Fibroblast of pulmonary artery (primary cell): Measurements from ENCODE around the gene CCDC34.

Experiments
- DNase-seq: peaks from one replicate; pipeline ENCODE4 v3.0.0-alpha.2; 2010; ENCODE audit warnings: low read depth
- H3K4me3 ChIP-seq: replicated peaks from 2 replicates; pipeline ENCODE4 v1.5.1; 2011; ENCODE audit warnings: low read depth, mild to moderate bottlenecking, control low read depth, low read length, moderate library complexity
- TF ChIP-seq, protein P1 (sequence below): IDR thresholded peaks from 2 replicates; pipeline ENCODE4 v1.5.1; 2011; ENCODE audit warnings: mild to moderate bottlenecking, control low read depth, low read length, inconsistent platforms; ENCODE audit errors: missing control alignments

The CCDC34 gene

DNA sequence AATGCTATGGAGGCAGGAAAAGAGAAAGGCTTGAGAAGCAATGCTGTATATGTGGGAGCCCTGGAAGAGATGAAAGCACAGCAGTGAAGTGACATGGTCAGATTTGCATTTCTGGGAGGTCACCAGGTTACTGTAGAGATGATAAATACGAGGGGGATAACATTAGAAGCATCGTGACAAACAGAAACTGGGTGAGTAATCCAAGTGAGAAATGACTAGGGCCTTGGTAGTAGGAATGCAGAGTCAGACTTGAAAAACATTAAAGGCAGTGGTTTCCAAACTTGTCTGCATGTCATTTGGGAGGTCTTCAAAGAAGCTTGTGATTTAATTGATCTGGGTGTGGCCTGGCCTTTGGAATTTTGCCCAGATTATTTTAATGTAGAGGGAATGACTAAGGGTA is 43.9 kb downstream of the CCDC34 start:
- TF ChIP-seq, protein P1, sequence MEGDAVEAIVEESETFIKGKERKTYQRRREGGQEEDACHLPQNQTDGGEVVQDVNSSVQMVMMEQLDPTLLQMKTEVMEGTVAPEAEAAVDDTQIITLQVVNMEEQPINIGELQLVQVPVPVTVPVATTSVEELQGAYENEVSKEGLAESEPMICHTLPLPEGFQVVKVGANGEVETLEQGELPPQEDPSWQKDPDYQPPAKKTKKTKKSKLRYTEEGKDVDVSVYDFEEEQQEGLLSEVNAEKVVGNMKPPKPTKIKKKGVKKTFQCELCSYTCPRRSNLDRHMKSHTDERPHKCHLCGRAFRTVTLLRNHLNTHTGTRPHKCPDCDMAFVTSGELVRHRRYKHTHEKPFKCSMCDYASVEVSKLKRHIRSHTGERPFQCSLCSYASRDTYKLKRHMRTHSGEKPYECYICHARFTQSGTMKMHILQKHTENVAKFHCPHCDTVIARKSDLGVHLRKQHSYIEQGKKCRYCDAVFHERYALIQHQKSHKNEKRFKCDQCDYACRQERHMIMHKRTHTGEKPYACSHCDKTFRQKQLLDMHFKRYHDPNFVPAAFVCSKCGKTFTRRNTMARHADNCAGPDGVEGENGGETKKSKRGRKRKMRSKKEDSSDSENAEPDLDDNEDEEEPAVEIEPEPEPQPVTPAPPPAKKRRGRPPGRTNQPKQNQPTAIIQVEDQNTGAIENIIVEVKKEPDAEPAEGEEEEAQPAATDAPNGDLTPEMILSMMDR, result no peak
- DNase-seq, result no peak
- H3K4me3 ChIP-seq, result no peak overlapping the region

DNA sequence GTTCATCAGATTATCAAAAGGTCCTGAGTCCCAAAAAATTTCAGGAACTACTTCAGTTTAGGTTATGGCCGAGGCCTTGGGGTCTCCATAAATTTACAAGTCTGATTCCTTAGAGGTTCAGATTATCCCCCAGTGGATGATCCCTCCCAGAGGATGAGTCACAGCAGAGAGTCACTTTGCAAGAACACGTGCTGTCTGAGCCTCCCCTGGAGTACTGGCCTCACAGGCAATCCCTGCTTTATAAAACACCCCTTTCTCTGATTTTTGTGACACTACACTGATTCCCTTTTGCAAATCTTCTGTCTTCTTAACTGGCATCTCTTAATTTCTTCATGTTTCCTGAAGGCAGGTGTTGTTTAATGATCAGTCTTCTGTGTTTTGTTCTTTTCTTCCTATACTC is 45.3 kb downstream of the CCDC34 start:
- no peak overlapping the region for H3K4me3 ChIP-seq
- peak; percentile 39 for DNase-seq
- TF ChIP-seq, protein P1, result no peak

DNA sequence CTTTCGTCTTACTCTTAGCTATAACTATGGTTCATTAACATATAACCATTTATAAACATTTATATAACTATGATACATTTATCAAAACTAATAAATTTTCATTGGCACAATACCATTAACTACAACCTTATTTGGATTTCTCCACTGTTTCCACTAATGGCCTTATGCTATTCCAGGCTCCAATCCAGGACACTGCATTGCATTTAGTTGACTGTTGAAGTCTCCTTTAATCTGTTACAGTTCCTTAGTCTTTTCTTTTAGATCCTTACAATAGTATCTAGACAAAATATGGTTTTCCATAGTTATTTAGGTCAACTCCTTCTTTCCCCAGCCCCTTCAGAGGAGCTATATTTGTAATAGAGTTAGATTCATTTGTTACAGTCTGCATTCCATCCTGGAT is 47.2 kb downstream of the CCDC34 start:
- DNase-seq, result no peak
- TF ChIP-seq, protein P1, result no peak

DNA sequence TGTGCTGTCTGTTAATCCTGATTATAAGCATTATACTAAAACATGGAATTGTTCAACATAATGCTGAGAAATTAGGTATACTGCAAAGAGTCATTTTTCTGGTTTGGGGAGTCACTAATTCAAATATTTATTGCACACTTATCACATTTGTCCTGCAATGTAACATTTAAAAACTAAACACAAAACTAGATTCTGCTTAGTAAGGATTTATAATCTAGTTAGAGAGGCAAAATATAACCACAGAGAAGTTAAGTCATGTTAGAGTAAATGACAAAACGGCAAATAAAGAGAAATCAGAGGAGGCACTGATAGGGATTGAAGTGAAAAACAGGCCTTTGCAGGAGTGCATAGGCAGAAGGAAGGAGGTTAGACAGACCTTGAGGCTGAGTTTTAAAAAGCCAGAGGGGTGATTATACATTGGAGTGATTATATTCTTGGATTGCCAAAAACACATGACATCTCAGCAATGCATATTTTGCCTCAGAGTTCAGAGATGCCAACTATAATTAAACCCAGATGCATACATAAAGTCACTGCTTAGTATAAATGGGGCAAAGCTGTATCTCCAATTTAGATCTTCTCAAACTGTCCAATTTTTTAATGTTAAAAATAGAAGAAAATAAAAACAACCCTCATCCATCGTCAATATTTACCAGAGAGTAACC is 49.7 kb downstream of the CCDC34 start:
- TF ChIP-seq, protein P1, result no peak
- no peak for DNase-seq
- no peak overlapping the region for H3K4me3 ChIP-seq

More for the DNA sequence above, 47.2 kb downstream of the CCDC34 start:
- H3K4me3 ChIP-seq, result no peak overlapping the region

DNA sequence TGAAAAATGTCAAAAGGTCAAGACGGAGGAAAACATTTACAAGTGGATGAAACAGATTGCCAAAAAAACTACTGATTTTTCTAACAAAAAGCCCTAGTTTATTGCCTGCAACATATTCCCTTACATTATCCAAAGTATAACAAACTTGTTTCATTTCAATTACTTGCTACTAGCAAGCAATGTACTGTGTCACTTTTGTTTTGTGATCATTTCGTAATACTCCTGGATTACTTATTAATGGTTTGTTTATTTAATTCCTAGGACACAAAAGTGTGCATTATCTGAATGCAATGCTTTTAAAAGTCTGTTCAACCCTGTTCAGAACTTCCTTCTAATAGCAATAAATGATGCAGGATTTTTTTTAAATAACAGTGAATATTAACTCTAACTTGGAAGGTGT is 50.9 kb downstream of the CCDC34 start:
- DNase-seq, result no peak
- no peak overlapping the region for H3K4me3 ChIP-seq
- TF ChIP-seq, protein P1, result no peak

DNA sequence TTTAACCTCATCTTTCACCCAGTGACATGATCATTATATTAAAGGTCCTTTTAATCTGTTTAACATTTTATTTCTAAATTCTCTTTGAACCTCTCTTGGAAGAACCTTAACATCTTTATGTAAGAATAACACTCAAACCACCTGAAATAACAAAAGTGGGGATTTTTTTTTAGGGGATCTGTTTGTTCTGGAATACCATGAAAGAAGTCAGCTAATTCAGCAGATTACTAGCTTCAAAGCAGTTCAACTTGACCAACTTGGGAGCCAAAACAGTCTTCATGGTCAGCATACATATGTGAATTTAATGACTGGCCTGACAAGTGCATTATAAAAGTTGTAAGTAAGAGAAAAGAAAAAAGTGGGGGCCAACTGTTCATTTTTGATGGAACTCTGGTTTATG is 52.3 kb downstream of the CCDC34 start:
- no peak for DNase-seq
- no peak overlapping the region for H3K4me3 ChIP-seq
- TF ChIP-seq, protein P1, result no peak

DNA sequence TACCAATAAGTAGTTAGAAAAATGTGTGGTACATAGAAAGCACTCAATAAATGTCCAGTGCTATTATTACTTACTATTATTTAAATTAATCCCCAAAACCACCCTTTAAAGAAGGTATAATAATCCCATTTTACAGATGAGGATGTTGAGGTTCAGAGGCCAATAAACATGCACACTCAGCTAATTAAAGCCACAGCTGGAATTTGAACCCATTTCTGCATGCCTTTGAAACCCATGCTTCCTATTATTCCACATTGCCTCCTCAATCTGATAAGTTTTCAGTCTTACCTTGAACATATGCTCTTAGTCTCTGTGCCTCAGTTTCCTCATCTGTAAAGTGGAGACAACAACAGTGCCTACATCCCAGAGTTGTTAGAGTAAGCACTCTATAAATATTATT is 52.8 kb downstream of the CCDC34 start:
- DNase-seq, result no peak
- TF ChIP-seq, protein P1, result no peak
- H3K4me3 ChIP-seq, result no peak overlapping the region
